ENCODE measurements around the gene TXNL4B.
"Not testable (repeated sequence)": the region's sequence is repeated elsewhere in the genome, so short reads cannot be mapped to it uniquely, and the experiment has no call there.

Gene TXNL4B

GRCh38 chr16:72112452-72112792 is 19.0 kb upstream of the TXNL4B start:
- DNase-seq (ENCODE audit: low read depth, low spot score), result no peak

- no peak for DNase-seq (ENCODE audit: low read depth, low spot score)
Measured at GRCh38 chr16:72111657-72112451, 18.4 kb upstream of the TXNL4B start.

GRCh38 chr16:72110662-72111615 is 17.5 kb upstream of the TXNL4B start:
- no peak for DNase-seq (ENCODE audit: low read depth, low spot score)

- no peak for DNase-seq (ENCODE audit: low read depth, low spot score)
Measured at GRCh38 chr16:72109966-72110530, 16.6 kb upstream of the TXNL4B start.

GRCh38 chr16:72109300-72109699 is 15.9 kb upstream of the TXNL4B start:
- no peak for DNase-seq (ENCODE audit: low read depth, low spot score)

- DNase-seq (ENCODE audit: low read depth, low spot score), result no peak
Measured at GRCh38 chr16:72108353-72109102, 15.1 kb upstream of the TXNL4B start.

- DNase-seq (ENCODE audit: low read depth, low spot score), result no peak
Measured at GRCh38 chr16:72107371-72107770, 14.0 kb upstream of the TXNL4B start.

- DNase-seq (ENCODE audit: low read depth, low spot score), result no peak
Measured at GRCh38 chr16:72105978-72106377, 12.6 kb upstream of the TXNL4B start.

GRCh38 chr16:72104905-72105304 is 11.5 kb upstream of the TXNL4B start:
- DNase-seq (ENCODE audit: low read depth, low spot score), result no peak

- no peak for DNase-seq (ENCODE audit: low read depth, low spot score)
Measured at GRCh38 chr16:72101195-72101594, 7.8 kb upstream of the TXNL4B start.

- DNase-seq (ENCODE audit: low read depth, low spot score), result peak; percentile 10
Measured at GRCh38 chr16:72099377-72099818, 6.0 kb upstream of the TXNL4B start.

- DNase-seq (ENCODE audit: low read depth, low spot score), result no peak
Measured at GRCh38 chr16:72098936-72099335, 5.5 kb upstream of the TXNL4B start.

- DNase-seq (ENCODE audit: low read depth, low spot score), result no peak
Measured at GRCh38 chr16:72094266-72094610, 818 bp upstream of the TXNL4B start.

- DNase-seq (ENCODE audit: low read depth, low spot score), result no peak
Measured at GRCh38 chr16:72092832-72093447, 480 bp downstream of the TXNL4B start.

- DNase-seq (ENCODE audit: low read depth, low spot score), result no peak
Measured at GRCh38 chr16:72091217-72091616, 2.2 kb downstream of the TXNL4B start.

- no peak for DNase-seq (ENCODE audit: low read depth, low spot score)
Measured at GRCh38 chr16:72085002-72085401, 8.4 kb downstream of the TXNL4B start.

- no peak for DNase-seq (ENCODE audit: low read depth, low spot score)
Measured at GRCh38 chr16:72084445-72084844, 9.0 kb downstream of the TXNL4B start.

GRCh38 chr16:72083778-72084404 is 9.5 kb downstream of the TXNL4B start:
- DNase-seq (ENCODE audit: low read depth, low spot score), result no peak

GRCh38 chr16:72076991-72077706 is 16.3 kb downstream of the TXNL4B start:
- not testable (repeated sequence) for DNase-seq (ENCODE audit: low read depth, low spot score)

GRCh38 chr16:72075067-72075466 is 18.4 kb downstream of the TXNL4B start:
- not testable (repeated sequence) for DNase-seq (ENCODE audit: low read depth, low spot score)
